ENCODE data around the gene ZNF232. TPM values are rescaled to one million over a fixed set of nuclear protein-coding genes. Genes with fewer than 3 reads are reported as not detected.
"Not testable (repeated sequence)": the region's sequence is repeated elsewhere in the genome, so short reads cannot be mapped to it uniquely, and the experiment has no call there.

The ZNF232 gene
- total and polyA plus RNA-seq, 5 donors from 2014 or later, result 4.6 to 12.3 (median 8.0) TPM

DNA sequence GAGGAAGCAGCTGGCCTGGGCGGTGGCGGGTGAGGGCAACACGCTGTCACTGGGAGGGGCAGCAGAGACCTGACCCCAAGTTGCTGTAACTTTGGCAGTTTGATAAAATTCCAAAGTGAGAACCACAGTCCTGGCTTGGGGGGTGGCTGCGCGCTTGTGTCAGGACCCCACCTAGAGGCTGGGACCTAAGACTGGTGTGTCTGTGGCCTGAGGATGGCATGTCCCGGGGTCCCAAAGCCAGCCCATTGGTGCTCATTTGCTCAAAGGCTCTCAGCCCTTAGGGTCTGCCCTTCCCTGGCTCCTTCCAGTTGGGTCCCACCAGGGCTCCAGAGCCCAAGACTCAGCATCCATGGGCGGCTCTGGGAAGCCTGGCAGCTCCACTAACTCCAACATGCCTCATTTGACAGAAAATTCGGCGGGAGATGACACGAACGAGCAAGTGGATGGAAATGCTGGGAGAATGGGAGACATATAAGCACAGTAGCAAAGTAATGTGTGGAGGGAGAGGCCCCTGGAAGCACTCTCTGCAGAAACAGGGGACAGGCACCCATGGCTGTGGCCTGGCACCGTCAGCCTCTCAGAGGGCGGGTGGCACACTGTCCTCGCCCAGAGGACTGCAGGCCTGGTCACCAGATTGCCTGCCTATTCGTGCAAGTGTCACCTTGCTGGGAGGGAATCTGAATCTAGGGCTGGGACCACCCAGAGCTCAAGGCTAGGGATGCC is 21.0 kb upstream of the ZNF232 start:
- ATAC-seq (ENCODE audit: low read depth in 2 of 2); H3K9me3 Mint-ChIP-seq; DNase-seq; H3K36me3 ChIP-seq (ENCODE audit: control insufficient read depth, insufficient read depth, low read length); H3K36me3 Mint-ChIP-seq; H3K4me3 Mint-ChIP-seq; H3K27me3 Mint-ChIP-seq; H3K4me3 ChIP-seq (ENCODE audit: low read depth, low read length); H3K9me3 ChIP-seq (ENCODE audit: control insufficient read depth in 2 of 2, low read length in 2 of 2); H3K4me1 Mint-ChIP-seq; H3K4me1 ChIP-seq (ENCODE audit: control insufficient read depth, insufficient read depth, low read length, poor library complexity, severe bottlenecking); H3K27ac ChIP-seq (ENCODE audit: insufficient read depth, low read length, poor library complexity, severe bottlenecking); H3K27me3 ChIP-seq (ENCODE audit: control insufficient read depth, insufficient read depth, low read length): not testable (repeated sequence)
- H3K27ac Mint-ChIP-seq, result peak overlapping the region in 1 of 3 donors; percentile 63

DNA sequence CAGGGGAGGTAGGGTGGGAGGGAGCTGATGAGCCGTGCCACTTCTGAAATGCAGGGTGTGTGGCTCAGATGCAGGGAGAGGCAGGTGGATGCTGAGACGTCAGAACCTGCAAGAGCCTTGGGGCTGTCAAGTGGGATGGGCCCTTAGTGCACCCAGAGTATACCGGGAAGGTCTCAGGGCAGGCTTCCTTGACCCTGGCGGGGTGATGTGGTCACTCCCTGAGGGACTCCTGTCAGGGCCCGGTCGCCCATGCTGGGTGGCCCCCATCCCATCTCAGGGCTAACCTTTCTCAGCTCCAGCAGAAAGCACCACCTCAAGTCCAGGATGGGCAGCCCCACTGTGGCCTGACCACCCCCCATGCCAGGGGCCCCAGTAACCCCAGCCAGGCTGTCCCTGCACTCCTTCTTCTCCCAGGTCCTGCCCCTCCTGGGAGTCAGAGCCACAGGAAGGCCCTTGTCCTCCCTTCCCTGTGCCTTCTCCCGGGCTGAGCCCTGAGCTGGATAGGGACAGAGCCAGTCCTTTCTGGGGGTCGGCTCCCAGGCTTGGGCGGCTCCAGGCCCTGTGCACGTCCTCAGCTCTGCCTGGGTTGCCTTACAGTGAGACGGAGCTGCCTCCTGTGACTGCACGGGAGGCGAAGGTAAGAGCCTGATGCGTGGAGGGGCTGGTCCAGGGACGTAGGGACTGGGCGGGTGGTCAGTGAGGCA is 20.3 kb upstream of the ZNF232 start:
- H3K4me1 ChIP-seq (ENCODE audit: control insufficient read depth, insufficient read depth, low read length, poor library complexity, severe bottlenecking); H3K4me1 Mint-ChIP-seq; H3K27ac ChIP-seq (ENCODE audit: insufficient read depth, low read length, poor library complexity, severe bottlenecking); H3K27me3 Mint-ChIP-seq; H3K36me3 ChIP-seq (ENCODE audit: control insufficient read depth, insufficient read depth, low read length); DNase-seq; H3K9me3 ChIP-seq (ENCODE audit: control insufficient read depth in 2 of 2, low read length in 2 of 2); H3K9me3 Mint-ChIP-seq; H3K4me3 Mint-ChIP-seq; H3K36me3 Mint-ChIP-seq; H3K27me3 ChIP-seq (ENCODE audit: control insufficient read depth, insufficient read depth, low read length); H3K4me3 ChIP-seq (ENCODE audit: low read depth, low read length); ATAC-seq (ENCODE audit: low read depth in 2 of 2): not testable (repeated sequence)
- H3K27ac Mint-ChIP-seq, result peak overlapping the region in 1 of 3 donors; percentile 63

GRCh38 chr17:5131146-5131715 is 19.6 kb upstream of the ZNF232 start:
- no peaks in the 10 kb centered on the region for H3K36me3 Mint-ChIP-seq
- no peak overlapping the region for H3K4me3 ChIP-seq (ENCODE audit: low read depth, low read length)
- H3K4me3 Mint-ChIP-seq, result no peak overlapping the region
- peak overlapping the region in 2 of 3 donors; percentile 26 to 45 for H3K27ac Mint-ChIP-seq
- no peaks in the 10 kb centered on the region for H3K27me3 ChIP-seq (ENCODE audit: control insufficient read depth, insufficient read depth, low read length)
- H3K9me3 Mint-ChIP-seq, result no peaks in the 10 kb centered on the region
- no peaks in the 10 kb centered on the region for H3K36me3 ChIP-seq (ENCODE audit: control insufficient read depth, insufficient read depth, low read length)
- peaks cover 8% of the 10 kb centered on the region for H3K27me3 Mint-ChIP-seq
- DNase-seq (no peak), ATAC-seq (ENCODE audit: low read depth in 2 of 2) (no peak)
- H3K4me1 ChIP-seq (ENCODE audit: control insufficient read depth, insufficient read depth, low read length, poor library complexity, severe bottlenecking), result no peaks in the 10 kb centered on the region
- H3K4me1 Mint-ChIP-seq, result no peaks in the 10 kb centered on the region
- no peak overlapping the region for H3K27ac ChIP-seq (ENCODE audit: insufficient read depth, low read length, poor library complexity, severe bottlenecking)
- no peaks in the 10 kb centered on the region for H3K9me3 ChIP-seq (ENCODE audit: control insufficient read depth in 2 of 2, low read length in 2 of 2)

DNA sequence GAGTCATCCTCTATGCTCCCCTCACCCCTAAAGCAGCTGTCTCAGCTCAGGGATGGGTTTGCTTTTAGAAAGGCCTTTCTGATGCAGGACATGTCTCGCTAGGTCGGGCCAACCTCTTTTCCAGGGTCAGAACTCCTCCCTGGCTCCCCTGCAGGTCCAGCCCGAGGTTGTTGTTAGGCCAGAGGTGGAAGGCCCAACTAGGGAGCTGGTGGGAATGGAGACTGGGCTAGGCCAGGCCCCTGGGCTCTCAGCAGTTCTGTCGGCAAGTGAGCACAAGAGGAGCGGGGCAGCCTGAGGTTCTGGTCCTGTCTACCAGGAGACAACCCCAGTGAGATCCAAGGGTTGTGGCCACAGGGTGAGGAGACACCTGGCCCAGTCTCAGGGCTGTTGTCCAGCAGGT is 19.0 kb upstream of the ZNF232 start:
- H3K4me1 Mint-ChIP-seq; H3K4me3 ChIP-seq (ENCODE audit: low read depth, low read length); H3K27me3 ChIP-seq (ENCODE audit: control insufficient read depth, insufficient read depth, low read length); DNase-seq; H3K9me3 Mint-ChIP-seq; H3K4me1 ChIP-seq (ENCODE audit: control insufficient read depth, insufficient read depth, low read length, poor library complexity, severe bottlenecking); ATAC-seq (ENCODE audit: low read depth in 2 of 2); H3K4me3 Mint-ChIP-seq; H3K9me3 ChIP-seq (ENCODE audit: control insufficient read depth in 2 of 2, low read length in 2 of 2); H3K27me3 Mint-ChIP-seq; H3K36me3 Mint-ChIP-seq; H3K36me3 ChIP-seq (ENCODE audit: control insufficient read depth, insufficient read depth, low read length); H3K27ac ChIP-seq (ENCODE audit: insufficient read depth, low read length, poor library complexity, severe bottlenecking): not testable (repeated sequence)
- peak overlapping the region in 1 of 3 donors; percentile 45 for H3K27ac Mint-ChIP-seq

- ATAC-seq (ENCODE audit: low read depth in 2 of 2); H3K4me3 Mint-ChIP-seq; H3K27me3 ChIP-seq (ENCODE audit: control insufficient read depth, insufficient read depth, low read length); H3K4me1 ChIP-seq (ENCODE audit: control insufficient read depth, insufficient read depth, low read length, poor library complexity, severe bottlenecking); DNase-seq; H3K36me3 ChIP-seq (ENCODE audit: control insufficient read depth, insufficient read depth, low read length); H3K27ac Mint-ChIP-seq; H3K27me3 Mint-ChIP-seq; H3K9me3 Mint-ChIP-seq; H3K9me3 ChIP-seq (ENCODE audit: control insufficient read depth in 2 of 2, low read length in 2 of 2); H3K4me3 ChIP-seq (ENCODE audit: low read depth, low read length); H3K4me1 Mint-ChIP-seq; H3K27ac ChIP-seq (ENCODE audit: insufficient read depth, low read length, poor library complexity, severe bottlenecking); H3K36me3 Mint-ChIP-seq: not testable (repeated sequence)
These were observed 18.6 kb upstream of the ZNF232 start for GRCh38 chr17:5130261-5130660.

GRCh38 chr17:5129770-5130169 is 18.1 kb upstream of the ZNF232 start:
- not testable (repeated sequence) for H3K27me3 ChIP-seq (ENCODE audit: control insufficient read depth, insufficient read depth, low read length); H3K27ac Mint-ChIP-seq; H3K36me3 ChIP-seq (ENCODE audit: control insufficient read depth, insufficient read depth, low read length); ATAC-seq (ENCODE audit: low read depth in 2 of 2); H3K27ac ChIP-seq (ENCODE audit: insufficient read depth, low read length, poor library complexity, severe bottlenecking); H3K27me3 Mint-ChIP-seq; H3K4me1 Mint-ChIP-seq; H3K36me3 Mint-ChIP-seq; DNase-seq; H3K4me3 ChIP-seq (ENCODE audit: low read depth, low read length); H3K9me3 Mint-ChIP-seq; H3K4me3 Mint-ChIP-seq; H3K4me1 ChIP-seq (ENCODE audit: control insufficient read depth, insufficient read depth, low read length, poor library complexity, severe bottlenecking); H3K9me3 ChIP-seq (ENCODE audit: control insufficient read depth in 2 of 2, low read length in 2 of 2)

- Histone ChIP-seq H3K4me1 (ENCODE audit: control insufficient read depth, insufficient read depth, low read length, poor library complexity, severe bottlenecking) (no peaks in the 10 kb centered on the region), H3K36me3 (ENCODE audit: control insufficient read depth, insufficient read depth, low read length) (no peaks in the 10 kb centered on the region), H3K27me3 (ENCODE audit: control insufficient read depth, insufficient read depth, low read length) (no peaks in the 10 kb centered on the region), H3K9me3 (ENCODE audit: control insufficient read depth in 2 of 2, low read length in 2 of 2) (no peaks in the 10 kb centered on the region), H3K4me3 (ENCODE audit: low read depth, low read length) (no peak overlapping the region), H3K27ac (ENCODE audit: insufficient read depth, low read length, poor library complexity, severe bottlenecking) (no peak overlapping the region)
- H3K4me1 Mint-ChIP-seq, result no peaks in the 10 kb centered on the region
- H3K27me3 Mint-ChIP-seq, result peaks cover 14% of the 10 kb centered on the region
- no peaks in the 10 kb centered on the region for H3K9me3 Mint-ChIP-seq
- H3K4me3 Mint-ChIP-seq, result no peak overlapping the region
- ATAC-seq (ENCODE audit: low read depth in 2 of 2) (no peak), DNase-seq (no peak)
- H3K27ac Mint-ChIP-seq, result no peak overlapping the region
- H3K36me3 Mint-ChIP-seq, result no peaks in the 10 kb centered on the region
These were observed 17.3 kb upstream of the ZNF232 start for GRCh38 chr17:5128905-5129535.
